ENCODE measurements around the gene HLA-DMA.

- peak; percentile 74 for TF ChIP-seq CTCF (conservative IDR thresholded peaks at IDR 0.05)
- no peak for TF ChIP-seq EZH2 (IDR thresholded peaks at IDR 0.05; ENCODE audit: low read depth)
These were observed 5.1 kb downstream of the HLA-DMA start for GRCh38 chr6:32947552-32948465.

Measured in PC-9 (cell line).